ENCODE data around the gene PPT2.

The PPT2 gene

DNA sequence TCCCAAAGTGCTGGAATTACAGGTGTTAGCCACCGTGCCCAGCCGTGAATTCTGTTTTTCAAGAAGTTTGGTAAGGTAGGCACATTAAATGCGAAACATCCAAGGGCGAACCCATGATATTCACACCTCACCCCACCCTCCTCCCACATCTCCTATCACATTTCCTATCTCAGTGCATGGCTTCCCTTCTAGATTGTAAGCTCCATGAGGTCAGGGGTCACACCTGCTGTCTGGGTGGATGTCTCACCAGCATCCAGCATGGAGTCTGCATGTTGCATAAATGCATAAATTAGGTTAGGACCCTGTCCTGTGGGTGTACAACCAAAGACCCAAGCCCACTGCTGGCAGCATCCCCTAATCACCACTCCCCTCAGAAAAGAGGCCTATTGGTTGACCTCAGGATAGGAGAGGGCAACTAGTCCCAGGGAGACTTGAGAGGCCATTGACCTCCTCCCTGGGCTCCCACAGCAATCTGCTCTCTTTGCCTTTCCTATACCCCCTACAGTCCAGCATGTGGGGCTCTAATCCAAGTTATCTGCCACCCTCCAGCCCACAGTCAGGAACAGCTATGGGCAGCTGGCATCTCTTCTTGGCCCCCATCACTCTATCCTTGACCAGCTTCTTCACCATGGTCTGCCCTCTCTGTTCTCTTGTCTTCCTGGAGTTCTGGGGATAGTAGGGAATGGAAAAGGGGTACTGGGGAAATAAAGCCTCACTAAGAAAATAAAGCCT lies 6.4 kb upstream of the PPT2 start:
- no peaks in the 10 kb centered on the region for H3K27me3 ChIP-seq
- TF ChIP-seq, protein P1, sequence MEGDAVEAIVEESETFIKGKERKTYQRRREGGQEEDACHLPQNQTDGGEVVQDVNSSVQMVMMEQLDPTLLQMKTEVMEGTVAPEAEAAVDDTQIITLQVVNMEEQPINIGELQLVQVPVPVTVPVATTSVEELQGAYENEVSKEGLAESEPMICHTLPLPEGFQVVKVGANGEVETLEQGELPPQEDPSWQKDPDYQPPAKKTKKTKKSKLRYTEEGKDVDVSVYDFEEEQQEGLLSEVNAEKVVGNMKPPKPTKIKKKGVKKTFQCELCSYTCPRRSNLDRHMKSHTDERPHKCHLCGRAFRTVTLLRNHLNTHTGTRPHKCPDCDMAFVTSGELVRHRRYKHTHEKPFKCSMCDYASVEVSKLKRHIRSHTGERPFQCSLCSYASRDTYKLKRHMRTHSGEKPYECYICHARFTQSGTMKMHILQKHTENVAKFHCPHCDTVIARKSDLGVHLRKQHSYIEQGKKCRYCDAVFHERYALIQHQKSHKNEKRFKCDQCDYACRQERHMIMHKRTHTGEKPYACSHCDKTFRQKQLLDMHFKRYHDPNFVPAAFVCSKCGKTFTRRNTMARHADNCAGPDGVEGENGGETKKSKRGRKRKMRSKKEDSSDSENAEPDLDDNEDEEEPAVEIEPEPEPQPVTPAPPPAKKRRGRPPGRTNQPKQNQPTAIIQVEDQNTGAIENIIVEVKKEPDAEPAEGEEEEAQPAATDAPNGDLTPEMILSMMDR (IDR thresholded peaks at IDR 0.05; ENCODE audit: low read depth, low read length), result no peak
- peaks cover 4% of the 10 kb centered on the region for H3K4me1 ChIP-seq
- no peaks in the 10 kb centered on the region for H3K9me3 ChIP-seq
- no peaks in the 10 kb centered on the region for H3K36me3 ChIP-seq
- DNase-seq, result no peak
- H3K4me3 ChIP-seq (ENCODE audit: low read depth, low read length), result no peak overlapping the region

DNA sequence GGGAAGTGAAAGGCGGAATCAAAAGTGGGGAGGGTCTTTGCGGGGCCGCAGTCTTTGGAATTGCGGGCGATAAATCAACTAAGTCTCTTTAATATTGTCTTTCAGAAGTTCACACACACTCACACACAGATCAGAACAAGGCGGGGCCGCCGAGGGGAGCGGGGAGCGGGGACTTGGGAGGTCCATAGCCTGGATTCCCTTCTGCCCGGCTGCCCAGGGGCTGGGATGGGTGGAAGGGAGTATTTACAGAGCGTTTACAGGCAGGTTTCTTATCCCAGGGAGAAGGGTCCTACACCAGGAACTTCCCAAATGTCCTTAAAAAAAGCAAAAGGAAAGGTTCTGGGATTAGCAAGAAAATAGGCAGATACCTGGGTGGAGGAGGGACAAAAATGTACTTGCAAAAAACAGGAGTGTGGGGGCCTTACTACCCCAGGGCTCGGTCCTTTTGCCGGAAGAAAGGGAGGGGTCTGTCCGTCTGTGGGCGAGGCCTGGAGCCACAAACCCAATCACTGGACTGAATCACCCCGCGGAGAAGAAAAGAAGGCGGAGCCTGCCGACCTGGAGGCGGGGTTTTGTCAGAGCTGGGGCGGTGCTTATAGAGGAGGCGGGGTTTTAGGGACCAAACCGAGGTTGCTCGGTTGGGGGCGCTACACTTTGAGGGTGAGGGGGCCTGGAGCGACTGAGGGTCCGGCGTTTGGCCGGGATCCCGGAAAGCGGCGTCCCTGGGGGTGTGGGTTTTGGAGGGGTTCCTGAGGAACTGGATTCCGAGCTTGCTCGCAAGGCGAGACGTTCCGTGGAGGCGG lies 5.5 kb upstream of the PPT2 start:
- H3K4me3 ChIP-seq (ENCODE audit: low read depth, low read length), result no peak overlapping the region
- TF ChIP-seq, protein P1 (IDR thresholded peaks at IDR 0.05; ENCODE audit: low read depth, low read length), result no peak
- H3K4me1 ChIP-seq, result peaks cover 4% of the 10 kb centered on the region
- no peaks in the 10 kb centered on the region for H3K9me3 ChIP-seq
- no peaks in the 10 kb centered on the region for H3K27me3 ChIP-seq
- no peaks in the 10 kb centered on the region for H3K36me3 ChIP-seq
- peak; percentile 45 for DNase-seq

DNA sequence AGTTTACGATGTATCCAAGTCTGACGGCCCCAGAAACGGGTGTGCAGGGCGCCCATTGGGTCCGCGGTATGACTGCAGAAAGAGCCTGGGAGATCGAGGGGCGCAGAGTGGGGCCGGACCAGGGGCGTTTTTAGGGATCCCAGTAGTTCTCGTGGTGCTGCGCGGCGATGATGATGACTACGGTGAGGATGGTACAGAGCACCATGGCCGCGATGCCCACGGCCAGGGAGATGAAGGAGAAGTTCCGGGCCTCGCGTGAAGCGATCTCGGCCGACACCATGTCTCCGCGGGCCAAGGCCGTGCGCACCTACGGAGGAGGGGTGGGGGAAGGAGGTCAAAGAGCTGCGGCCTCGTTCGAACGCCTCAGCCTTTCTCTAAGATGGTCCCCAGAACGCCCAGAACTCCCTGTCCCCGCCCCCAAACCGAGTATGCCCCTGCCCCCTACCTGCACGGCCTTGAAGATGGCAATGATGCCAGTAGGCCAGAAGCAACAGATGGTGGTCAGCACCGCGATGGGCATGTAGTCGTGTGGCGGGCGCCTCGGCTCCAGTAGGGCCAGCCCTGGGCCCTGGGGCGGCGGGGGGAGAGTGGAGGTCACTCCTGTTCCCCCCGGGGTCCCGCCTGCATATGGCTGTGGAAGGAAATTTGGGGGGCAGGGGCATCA lies 4.7 kb upstream of the PPT2 start:
- H3K4me3 ChIP-seq (ENCODE audit: low read depth, low read length), result no peak overlapping the region
- peaks cover 4% of the 10 kb centered on the region for H3K4me1 ChIP-seq
- DNase-seq, result no peak
- H3K36me3 ChIP-seq, result no peaks in the 10 kb centered on the region
- no peaks in the 10 kb centered on the region for H3K27me3 ChIP-seq
- no peaks in the 10 kb centered on the region for H3K9me3 ChIP-seq
- TF ChIP-seq, protein P1 (IDR thresholded peaks at IDR 0.05; ENCODE audit: low read depth, low read length), result no peak

DNA sequence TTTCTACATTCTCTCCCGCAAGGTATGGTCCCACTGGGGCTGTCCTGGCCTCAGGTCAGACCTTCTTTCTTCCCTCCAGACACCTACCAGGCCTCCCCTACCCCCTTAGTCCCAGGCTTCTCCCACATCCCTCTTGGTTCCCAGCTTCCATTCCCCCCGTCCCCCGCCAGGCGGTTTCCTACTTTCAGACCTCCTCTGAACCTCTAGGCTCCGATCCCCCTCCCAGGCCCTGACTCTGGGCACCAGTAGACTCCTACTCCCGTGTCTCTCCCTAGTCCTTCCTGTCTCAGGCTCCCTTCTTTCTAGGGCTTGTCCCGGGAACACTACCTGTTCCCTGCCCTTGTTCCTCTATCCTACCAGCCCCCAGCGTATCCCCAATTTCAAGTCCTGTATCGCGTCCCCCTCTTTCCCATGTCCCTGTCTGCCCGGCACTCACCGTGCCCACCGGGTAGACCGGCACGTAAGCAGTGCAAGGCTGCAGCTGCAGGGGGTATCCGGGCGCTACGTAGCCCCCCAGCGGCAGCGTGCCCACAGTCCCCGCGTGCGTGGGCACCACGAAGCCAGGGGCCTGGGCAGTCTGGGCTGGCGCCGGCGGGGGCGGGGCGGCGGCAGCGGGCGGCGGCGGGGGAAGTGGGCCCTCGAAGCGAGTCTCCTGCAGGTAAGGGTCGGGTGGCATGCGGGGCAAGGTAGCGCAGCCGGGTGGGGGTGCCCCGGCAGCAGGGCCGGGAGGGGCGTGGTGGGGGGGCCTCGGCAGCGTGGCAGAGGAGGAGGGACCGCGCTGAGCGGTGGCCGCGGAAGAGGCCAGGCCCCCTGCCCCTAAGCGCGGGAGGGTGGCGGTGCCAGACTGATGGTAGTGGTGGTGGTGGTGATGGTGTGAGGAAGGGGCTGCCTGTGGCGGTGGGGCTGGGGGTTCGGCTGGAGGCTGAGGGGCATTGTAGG lies 3.7 kb upstream of the PPT2 start:
- TF ChIP-seq, protein P1 (IDR thresholded peaks at IDR 0.05; ENCODE audit: low read depth, low read length), result no peak
- DNase-seq, result no peak
- peaks cover 5% of the 10 kb centered on the region for H3K4me1 ChIP-seq
- no peaks in the 10 kb centered on the region for H3K36me3 ChIP-seq
- H3K9me3 ChIP-seq, result no peaks in the 10 kb centered on the region
- H3K4me3 ChIP-seq (ENCODE audit: low read depth, low read length), result no peak overlapping the region
- H3K27me3 ChIP-seq, result no peaks in the 10 kb centered on the region

DNA sequence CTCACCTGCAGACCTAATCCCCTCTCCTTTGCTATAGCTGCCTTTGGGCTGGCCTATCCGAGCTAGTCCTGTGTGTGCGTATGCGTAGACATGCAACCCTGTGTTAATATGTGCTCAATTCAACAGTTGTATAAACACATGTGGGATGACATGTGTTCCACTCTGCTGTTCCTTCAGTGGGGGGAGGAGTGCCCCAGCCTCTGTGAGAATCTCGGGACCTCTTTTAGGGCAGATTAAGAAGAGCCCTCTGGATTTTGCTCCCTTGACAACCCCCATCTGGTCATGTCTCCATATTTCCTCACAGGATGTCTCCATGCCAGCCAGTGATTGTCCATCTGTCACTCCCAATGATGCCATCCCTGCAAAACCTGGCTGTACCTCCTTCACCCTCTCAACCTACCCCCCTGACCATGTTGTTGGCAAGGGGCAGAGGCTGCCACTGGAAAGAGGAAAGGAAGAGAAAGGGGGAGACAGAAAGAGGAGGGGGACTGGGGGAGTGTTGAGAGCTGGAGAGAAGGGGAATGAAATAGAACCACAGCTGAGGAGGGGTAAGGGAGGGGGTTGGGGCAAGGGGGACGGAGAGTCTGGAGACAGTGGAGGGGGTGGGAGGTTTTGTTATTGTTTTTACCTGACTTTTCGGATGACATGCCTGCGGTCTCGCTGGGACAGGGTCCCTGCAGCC lies 2.6 kb upstream of the PPT2 start:
- Histone ChIP-seq H3K4me1 (peaks cover 7% of the 10 kb centered on the region), H3K4me3 (ENCODE audit: low read depth, low read length) (no peak overlapping the region)
- DNase-seq, result no peak

More for the DNA sequence above, 2.6 kb upstream of the PPT2 start:
- Histone ChIP-seq H3K36me3 (peaks cover 9% of the 10 kb centered on the region), H3K27me3 (no peaks in the 10 kb centered on the region), H3K9me3 (no peaks in the 10 kb centered on the region)
- TF ChIP-seq, protein P1 (IDR thresholded peaks at IDR 0.05; ENCODE audit: low read depth, low read length), result no peak

Data from BE2C (cell line).